Measurements from ENCODE around the gene ARID2.

The ARID2 gene

GRCh38 chr12:45803111-45803510 lies 73.6 kb downstream of the ARID2 start:
- no peak overlapping the region for H3K23ac ChIP-seq (ENCODE audit: low read length)

GRCh38 chr12:45816652-45817051 lies 87.1 kb downstream of the ARID2 start:
- Histone ChIP-seq H2BK12ac (ENCODE audit: low read length) (no peak overlapping the region), H3K4me2 (ENCODE audit: low read length) (no peak overlapping the region), H3K4ac (ENCODE audit: low read depth, low read length) (no peak overlapping the region), H4K12ac (ENCODE audit: low read depth, low read length) (no peak overlapping the region), H2BK5ac (ENCODE audit: low read depth, low read length, poor library complexity) (no peak overlapping the region), H3K9me3 (ENCODE audit: insufficient read depth, low read depth, low read length) (no peaks in the 10 kb centered on the region), H2AK5ac (ENCODE audit: low read length) (no peak overlapping the region), H4K91ac (ENCODE audit: low read depth, low read length) (no peak overlapping the region), H3K79me1 (ENCODE audit: low read length) (no peaks in the 10 kb centered on the region), H2AFZ (ENCODE audit: insufficient read depth, low read length, poor library complexity) (no peak overlapping the region), H4K8ac (ENCODE audit: low read depth, low read length) (no peak overlapping the region), H3K9ac (ENCODE audit: low read length) (no peak overlapping the region), H3K36me3 (ENCODE audit: control insufficient read depth in 1 of 2, insufficient read depth in 2 of 2, low read length in 2 of 2) (peaks cover 0 to 2% of the 10 kb centered on the region in 2 experiments), H3K23ac (ENCODE audit: low read length) (no peak overlapping the region), H3K4me1 (ENCODE audit: control insufficient read depth in 1 of 2, insufficient read depth in 2 of 2, low read length in 2 of 2) (no peaks in the 10 kb centered on the region), H2BK120ac (ENCODE audit: insufficient read depth, low read length, poor library complexity) (no peak overlapping the region), H3K27ac (ENCODE audit: low read depth, low read length) (no peak overlapping the region), H3K18ac (ENCODE audit: low read length) (no peak overlapping the region), H3K79me2 (ENCODE audit: control insufficient read depth, insufficient read depth, low read length, poor library complexity) (no peaks in the 10 kb centered on the region), H3K4me3 (ENCODE audit: low read depth, low read length) (no peak overlapping the region), H3K27me3 (ENCODE audit: insufficient read depth, low read length) (no peaks in the 10 kb centered on the region), H3K14ac (ENCODE audit: low read length) (no peak overlapping the region)
- no peak for DNase-seq
- no CpG with 5 or more reads among the region's 1 CpG for WGBS (ENCODE audit: extremely low coverage, insufficient coverage, insufficient read length)

More at GRCh38 chr12:45803111-45803510, 73.6 kb downstream of the ARID2 start:
- H4K12ac ChIP-seq (ENCODE audit: low read depth, low read length), result no peak overlapping the region
- H3K4me2 ChIP-seq (ENCODE audit: low read length), result no peak overlapping the region
- no peak overlapping the region for H4K8ac ChIP-seq (ENCODE audit: low read depth, low read length)
- H3K14ac ChIP-seq (ENCODE audit: low read length), result no peak overlapping the region
- no peaks in the 10 kb centered on the region for H3K79me1 ChIP-seq (ENCODE audit: low read length)
- H2AFZ ChIP-seq (ENCODE audit: insufficient read depth, low read length, poor library complexity), result no peak overlapping the region
- no peak overlapping the region for H2AK5ac ChIP-seq (ENCODE audit: low read length)
- no peak overlapping the region for H3K4ac ChIP-seq (ENCODE audit: low read depth, low read length)
- H3K4me3 ChIP-seq (ENCODE audit: low read depth, low read length), result no peak overlapping the region
- H3K18ac ChIP-seq (ENCODE audit: low read length), result no peak overlapping the region
- no peak overlapping the region for H2BK12ac ChIP-seq (ENCODE audit: low read length)
- no peak overlapping the region for H3K9ac ChIP-seq (ENCODE audit: low read length)
- no peak overlapping the region for H2BK5ac ChIP-seq (ENCODE audit: low read depth, low read length, poor library complexity)
- no peak for DNase-seq
- no peak overlapping the region for H3K27ac ChIP-seq (ENCODE audit: low read depth, low read length)
- H3K9me3 ChIP-seq (ENCODE audit: insufficient read depth, low read depth, low read length), result no peaks in the 10 kb centered on the region
- no peak overlapping the region for H4K91ac ChIP-seq (ENCODE audit: low read depth, low read length)
- H3K4me1 ChIP-seq (ENCODE audit: control insufficient read depth in 1 of 2, insufficient read depth in 2 of 2, low read length in 2 of 2), result no peaks in the 10 kb centered on the region
- H3K27me3 ChIP-seq (ENCODE audit: insufficient read depth, low read length), result no peaks in the 10 kb centered on the region
- H3K36me3 ChIP-seq (ENCODE audit: control insufficient read depth in 1 of 2, insufficient read depth in 2 of 2, low read length in 2 of 2), result no peaks in the 10 kb centered on the region
- no peaks in the 10 kb centered on the region for H3K79me2 ChIP-seq (ENCODE audit: control insufficient read depth, insufficient read depth, low read length, poor library complexity)
- no peak overlapping the region for H2BK120ac ChIP-seq (ENCODE audit: insufficient read depth, low read length, poor library complexity)

- Histone ChIP-seq H3K36me3 (ENCODE audit: control insufficient read depth in 1 of 2, insufficient read depth in 2 of 2, low read length in 2 of 2) (peaks cover 1 to 2% of the 10 kb centered on the region in 2 experiments), H4K8ac (ENCODE audit: low read depth, low read length) (no peak overlapping the region), H3K27ac (ENCODE audit: low read depth, low read length) (no peak overlapping the region), H2AK5ac (ENCODE audit: low read length) (no peak overlapping the region), H3K27me3 (ENCODE audit: insufficient read depth, low read length) (no peaks in the 10 kb centered on the region), H3K23ac (ENCODE audit: low read length) (no peak overlapping the region), H3K79me2 (ENCODE audit: control insufficient read depth, insufficient read depth, low read length, poor library complexity) (no peaks in the 10 kb centered on the region), H2BK5ac (ENCODE audit: low read depth, low read length, poor library complexity) (no peak overlapping the region), H3K9ac (ENCODE audit: low read length) (no peak overlapping the region), H3K4me3 (ENCODE audit: low read depth, low read length) (no peak overlapping the region), H4K91ac (ENCODE audit: low read depth, low read length) (no peak overlapping the region), H3K4me2 (ENCODE audit: low read length) (no peak overlapping the region), H3K18ac (ENCODE audit: low read length) (no peak overlapping the region), H3K14ac (ENCODE audit: low read length) (no peak overlapping the region), H2AFZ (ENCODE audit: insufficient read depth, low read length, poor library complexity) (no peak overlapping the region), H2BK120ac (ENCODE audit: insufficient read depth, low read length, poor library complexity) (no peak overlapping the region), H3K79me1 (ENCODE audit: low read length) (no peaks in the 10 kb centered on the region), H3K4me1 (ENCODE audit: control insufficient read depth in 1 of 2, insufficient read depth in 2 of 2, low read length in 2 of 2) (no peaks in the 10 kb centered on the region), H3K9me3 (ENCODE audit: insufficient read depth, low read depth, low read length) (no peaks in the 10 kb centered on the region), H2BK12ac (ENCODE audit: low read length) (no peak overlapping the region), H3K4ac (ENCODE audit: low read depth, low read length) (no peak overlapping the region), H4K12ac (ENCODE audit: low read depth, low read length) (no peak overlapping the region)
- no peak for DNase-seq
- WGBS (ENCODE audit: extremely low coverage, insufficient coverage, insufficient read length), result no CpG with 5 or more reads among the region's 3 CpGs
Observed at GRCh38 chr12:45827974-45828373, 98.5 kb downstream of the ARID2 start.

- Histone ChIP-seq H3K27ac (ENCODE audit: low read depth, low read length) (no peak overlapping the region), H3K4me3 (ENCODE audit: low read depth, low read length) (no peak overlapping the region), H2BK120ac (ENCODE audit: insufficient read depth, low read length, poor library complexity) (no peak overlapping the region), H2AFZ (ENCODE audit: insufficient read depth, low read length, poor library complexity) (no peak overlapping the region), H3K79me2 (ENCODE audit: control insufficient read depth, insufficient read depth, low read length, poor library complexity) (no peaks in the 10 kb centered on the region), H2AK5ac (ENCODE audit: low read length) (no peak overlapping the region), H2BK5ac (ENCODE audit: low read depth, low read length, poor library complexity) (no peak overlapping the region), H2BK12ac (ENCODE audit: low read length) (no peak overlapping the region), H3K4me1 (ENCODE audit: control insufficient read depth in 1 of 2, insufficient read depth in 2 of 2, low read length in 2 of 2) (no peaks in the 10 kb centered on the region), H3K4ac (ENCODE audit: low read depth, low read length) (no peak overlapping the region), H3K36me3 (ENCODE audit: control insufficient read depth in 1 of 2, insufficient read depth in 2 of 2, low read length in 2 of 2) (peaks cover 1 to 2% of the 10 kb centered on the region in 2 experiments), H3K27me3 (ENCODE audit: insufficient read depth, low read length) (no peaks in the 10 kb centered on the region), H3K79me1 (ENCODE audit: low read length) (no peaks in the 10 kb centered on the region), H3K9ac (ENCODE audit: low read length) (no peak overlapping the region), H3K4me2 (ENCODE audit: low read length) (no peak overlapping the region), H4K12ac (ENCODE audit: low read depth, low read length) (no peak overlapping the region), H4K8ac (ENCODE audit: low read depth, low read length) (no peak overlapping the region), H3K9me3 (ENCODE audit: insufficient read depth, low read depth, low read length) (no peaks in the 10 kb centered on the region), H3K14ac (ENCODE audit: low read length) (no peak overlapping the region), H3K18ac (ENCODE audit: low read length) (no peak overlapping the region), H4K91ac (ENCODE audit: low read depth, low read length) (no peak overlapping the region), H3K23ac (ENCODE audit: low read length) (no peak overlapping the region)
- WGBS (ENCODE audit: extremely low coverage, insufficient coverage, insufficient read length), result no CpG with 5 or more reads among the region's 2 CpGs
- DNase-seq, result no peak
Observed at GRCh38 chr12:45828402-45828801, 98.9 kb downstream of the ARID2 start.
